WTC11 (cell line): ENCODE measurements around the gene MAB21L3. TPM values are rescaled to one million over a fixed set of nuclear protein-coding genes. Genes with fewer than 3 reads are reported as not detected.

Experiments used
- ATAC-seq: fragments of 200-7000 bp; cut with Tn5 transposase; 2 replicates; pipeline ENCODE4 v1.10.0; 2021; ENCODE audit warnings: mild to moderate bottlenecking, moderate library complexity
- CTCF ChIA-PET: fragments of 300-600 bp; sonication (Branson Sonifier 250); formaldehyde crosslinking; loops from one replicate; lab custom pipeline; 2021; ENCODE audit warnings: antibody characterized with exemption; lab: Charles Lee
- POLR2A ChIA-PET: fragments of 350-600 bp; sonication (Branson Sonifier 250); formaldehyde crosslinking; loops from one replicate; lab custom pipeline; 2021; ENCODE audit warnings: antibody characterized with exemption; lab: Charles Lee
- DNase-seq: peaks from one replicate; pipeline ENCODE4 v3.0.0; 2021; ENCODE audit warnings: low spot score
- H3K27ac Mint-ChIP-seq: 2 replicates; pipeline ENCODE4 v1.8.0; 2021; ENCODE audit warnings: mixed read lengths
- H3K27me3 Mint-ChIP-seq: 2 replicates; pipeline ENCODE4 v1.8.0; 2021; ENCODE audit warnings: low read depth, mild to moderate bottlenecking, moderate library complexity, mixed read lengths
- H3K36me3 Mint-ChIP-seq: 2 replicates; pipeline ENCODE4 v1.8.0; 2021; ENCODE audit warnings: mixed read lengths
- H3K4me1 Mint-ChIP-seq: 2 replicates; pipeline ENCODE4 v1.8.0; 2022; ENCODE audit warnings: mixed read lengths
- H3K4me3 Mint-ChIP-seq: 2 replicates; pipeline ENCODE4 v1.8.0; 2021; ENCODE audit warnings: mild to moderate bottlenecking, moderate library complexity, mixed read lengths
- H3K9me3 Mint-ChIP-seq: 2 replicates; pipeline ENCODE4 v1.8.0; 2021; ENCODE audit warnings: mixed read lengths
- E2F5 ChIP-seq: sonication (generic); formaldehyde crosslinking; IDR thresholded peaks from 2 replicates; pipeline ENCODE4 v1.8.1; 2022; ENCODE audit warnings: mild to moderate bottlenecking, moderate library complexity, missing genetic modification reagents
- ELF4 ChIP-seq: sonication (generic); formaldehyde crosslinking; IDR thresholded peaks from 2 replicates; pipeline ENCODE4 v1.8.1; 2022; ENCODE audit warnings: low read depth, mild to moderate bottlenecking, moderate library complexity, missing genetic modification reagents
- ESRRA ChIP-seq: sonication (generic); formaldehyde crosslinking; IDR thresholded peaks from 2 replicates; pipeline ENCODE4 v1.8.1; 2022; ENCODE audit warnings: mild to moderate bottlenecking, missing genetic modification reagents, borderline replicate concordance
- FOXP4 ChIP-seq: sonication (generic); formaldehyde crosslinking; IDR thresholded peaks from 2 replicates; pipeline ENCODE4 v1.8.0; 2022; ENCODE audit warnings: mild to moderate bottlenecking, missing genetic modification reagents
- IRF1 ChIP-seq: sonication (generic); formaldehyde crosslinking; IDR thresholded peaks from 2 replicates; pipeline ENCODE4 v1.8.0; 2023; ENCODE audit warnings: missing genetic modification reagents
- MLX ChIP-seq: sonication (generic); formaldehyde crosslinking; IDR thresholded peaks from 2 replicates; pipeline ENCODE4 v1.8.1; 2023; ENCODE audit warnings: mild to moderate bottlenecking, missing genetic modification reagents, moderate library complexity
- MXD4 ChIP-seq: fragments of 250-450 bp; sonication (Bioruptor Pico); IDR thresholded peaks from 2 replicates; pipeline ENCODE4 v1.8.0; 2021; ENCODE audit warnings: mild to moderate bottlenecking, moderate library complexity, borderline replicate concordance
- NFATC4 ChIP-seq: fragments of 250-450 bp; sonication (Bioruptor Pico); IDR thresholded peaks from 2 replicates; pipeline ENCODE4 v1.9.0; 2021; ENCODE audit warnings: mild to moderate bottlenecking
- NFE2L1 ChIP-seq: sonication (generic); formaldehyde crosslinking; IDR thresholded peaks from 2 replicates; pipeline ENCODE4 v1.8.1; 2023; ENCODE audit warnings: missing genetic modification reagents
- NR2C2 ChIP-seq: sonication (generic); formaldehyde crosslinking; IDR thresholded peaks from 2 replicates; pipeline ENCODE4 v1.8.0; 2022; ENCODE audit warnings: mild to moderate bottlenecking, missing genetic modification reagents
- NR3C1 ChIP-seq: sonication (generic); formaldehyde crosslinking; conservative IDR thresholded peaks from 2 replicates; pipeline ENCODE4 v1.8.1; 2023; ENCODE audit warnings: low read depth, mild to moderate bottlenecking, missing genetic modification reagents
- PREB ChIP-seq: sonication (generic); formaldehyde crosslinking; IDR thresholded peaks from 2 replicates; pipeline ENCODE4 v1.8.1; 2022; ENCODE audit warnings: mild to moderate bottlenecking, missing genetic modification reagents, moderate library complexity, borderline replicate concordance
- PRRX2 ChIP-seq: fragments of 250-450 bp; sonication (Bioruptor Pico); IDR thresholded peaks from 2 replicates; pipeline ENCODE4 v1.8.0; 2021; ENCODE audit warnings: mild to moderate bottlenecking
- RELA ChIP-seq: sonication (generic); formaldehyde crosslinking; IDR thresholded peaks from 2 replicates; pipeline ENCODE4 v1.8.1; 2022; ENCODE audit warnings: missing genetic modification reagents, mild to moderate bottlenecking, borderline replicate concordance
- USF1 ChIP-seq: sonication (generic); formaldehyde crosslinking; IDR thresholded peaks from 2 replicates; pipeline ENCODE4 v1.8.0; 2022; ENCODE audit warnings: mild to moderate bottlenecking, missing genetic modification reagents
- USF2 ChIP-seq: sonication (generic); formaldehyde crosslinking; IDR thresholded peaks from 2 replicates; pipeline ENCODE4 v1.8.1; 2023; ENCODE audit warnings: mild to moderate bottlenecking, missing genetic modification reagents, moderate library complexity
- ZBTB21 ChIP-seq: sonication (generic); formaldehyde crosslinking; IDR thresholded peaks from 2 replicates; pipeline ENCODE4 v1.8.1; 2023; ENCODE audit warnings: mild to moderate bottlenecking, missing genetic modification reagents, borderline replicate concordance
- ZNF121 ChIP-seq: sonication (generic); formaldehyde crosslinking; IDR thresholded peaks from 2 replicates; pipeline ENCODE4 v1.8.0; 2023; ENCODE audit warnings: missing genetic modification reagents
- ZNF263 ChIP-seq: sonication (generic); formaldehyde crosslinking; IDR thresholded peaks from 2 replicates; pipeline ENCODE4 v1.8.1; 2022; ENCODE audit warnings: low read depth, mild to moderate bottlenecking, moderate library complexity, missing genetic modification reagents
- ZNF425 ChIP-seq: fragments of 250-450 bp; sonication (Bioruptor Pico); conservative IDR thresholded peaks from 2 replicates; pipeline ENCODE4 v1.9.0; 2021; ENCODE audit warnings: mild to moderate bottlenecking
- ZNF512 ChIP-seq: sonication (generic); formaldehyde crosslinking; IDR thresholded peaks from 2 replicates; pipeline ENCODE4 v1.8.1; 2022; ENCODE audit warnings: missing genetic modification reagents, borderline replicate concordance
- total RNA-seq: library from RNA; stranded (reverse); gene quantifications from 3 replicates; pipeline ENCODE4 v1.2.3, GENCODE V29; 2021

The MAB21L3 gene
- total RNA-seq, 1 experiment from 2014 or later: not detected

GRCh38 chr1:116134476-116134773, 23.2 kb downstream of the MAB21L3 start:
- Mint-ChIP-seq H3K9me3 (no peaks in the 10 kb centered on the region), H3K27me3 (no peaks in the 10 kb centered on the region), H3K36me3 (no peaks in the 10 kb centered on the region), H3K27ac (no peak overlapping the region), H3K4me1 (peaks cover 3% of the 10 kb centered on the region), H3K4me3 (no peak overlapping the region)
- ATAC-seq (no peak), DNase-seq (no peak)
- CTCF ChIA-PET: no interaction called here
- TF ChIP-seq NFE2L1 (CRISPR knock-in tag) (no peak), PREB (CRISPR knock-in tag) (no peak), MXD4 (CRISPR knock-in tag) (no peak), ZBTB21 (CRISPR knock-in tag) (no peak)
- POLR2A ChIA-PET: no interaction called here

- POLR2A ChIA-PET: interaction anchor here (1.9 kb wide), 1 partner anchor 347 kb away, joined by 10 read pairs; no protein-coding TSS in a partner anchor
- H3K9me3 Mint-ChIP-seq: peaks cover 5% of the 10 kb centered on the region
- no peak overlapping the region for H3K27ac Mint-ChIP-seq
- no peak for DNase-seq
- CTCF ChIA-PET: interaction anchor here (0.6 to 4.9 kb wide), 53 partner anchors 11 to 535 kb away, joined by 3 to 196 read pairs (median 5); no protein-coding TSS in a partner anchor
- no peak overlapping the region for H3K4me3 Mint-ChIP-seq
- ATAC-seq: no peak
- H3K27me3 Mint-ChIP-seq: no peaks in the 10 kb centered on the region
- H3K36me3 Mint-ChIP-seq: peaks cover under 1% of the 10 kb centered on the region; the same call in 1 of the 2 replicates
- peaks cover 6% of the 10 kb centered on the region for H3K4me1 Mint-ChIP-seq
- TF ChIP-seq NR2C2 (CRISPR knock-in tag) (no peak), NFATC4 (CRISPR knock-in tag) (no peak), ZNF425 (no peak), ESRRA (no peak), USF2 (CRISPR knock-in tag) (no peak), IRF1 (CRISPR knock-in tag) (no peak), MLX (CRISPR knock-in tag) (no peak), FOXP4 (CRISPR knock-in tag) (no peak), PREB (CRISPR knock-in tag) (no peak), USF1 (CRISPR knock-in tag) (no peak), PRRX2 (CRISPR knock-in tag) (no peak), E2F5 (CRISPR knock-in tag) (no peak), RELA (CRISPR knock-in tag) (no peak), ZNF263 (CRISPR knock-in tag) (no peak), NR3C1 (CRISPR knock-in tag) (no peak), ZNF121 (no peak), ZNF512 (CRISPR knock-in tag) (no peak), ELF4 (CRISPR knock-in tag) (no peak)
These were observed 27.1 kb downstream of the MAB21L3 start for GRCh38 chr1:116138277-116138792.
